Stimulated activated CD8-positive, alpha-beta memory T cell treated with anti-CD3 and anti-CD28 coated beads, Interleukin-4, amount 100 ng/mL, for 1 hour (primary cell): ENCODE data around the gene ARHGAP25.

ENCODE experiments used
- DNase-seq, 2 donors: peaks; one replicate each; pipeline ENCODE4 v3.0.0-alpha.2; 2020; ENCODE audit warnings: low read depth in 2 of 2, low spot score in 1 of 2

Gene ARHGAP25

GRCh38 chr2:68860111-68860510 lies 125.5 kb downstream of the ARHGAP25 start:
- DNase-seq = no peak

- DNase-seq = no peak
Measured at GRCh38 chr2:68861330-68861729, 126.7 kb downstream of the ARHGAP25 start.

DNA sequence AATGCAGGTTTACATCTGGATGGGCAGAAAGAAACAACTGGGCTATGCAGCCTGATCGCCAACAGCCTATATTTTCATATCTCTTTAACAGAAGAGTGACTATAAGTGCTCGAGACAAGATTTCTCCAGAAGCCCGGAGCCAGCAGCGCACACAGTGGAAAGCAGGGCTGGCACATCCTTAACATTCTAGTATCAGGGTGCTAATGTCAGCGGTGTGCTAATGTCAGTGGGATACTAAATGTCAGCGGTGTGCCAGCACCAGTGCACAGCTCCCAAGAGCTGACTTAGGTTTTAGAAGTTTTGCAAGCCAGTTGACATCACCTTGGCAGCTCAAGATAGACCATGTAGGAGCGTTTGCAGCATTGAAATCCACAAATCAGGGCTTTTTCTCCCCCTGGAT lies 128.3 kb downstream of the ARHGAP25 start:
- no peak for DNase-seq

- no peak for DNase-seq
Measured at GRCh38 chr2:68863996-68864395, 129.4 kb downstream of the ARHGAP25 start.

- DNase-seq = no peak
Measured at GRCh38 chr2:68865108-68865507, 130.5 kb downstream of the ARHGAP25 start.

GRCh38 chr2:68870215-68870614 lies 135.6 kb downstream of the ARHGAP25 start:
- DNase-seq = no peak

- DNase-seq = no peak
Measured at GRCh38 chr2:68871159-68871764, 136.7 kb downstream of the ARHGAP25 start, which contains the start of gene BMP10. Gene BMP10, minus strand, starts transcription at chr2:68871397. Its CDS starts 39 bp downstream, at chr2:68871358.
